Epithelial cell of proximal tubule (primary cell): ENCODE data around the gene HMOX1. TPM values are rescaled to one million over a fixed set of nuclear protein-coding genes. Genes with fewer than 3 reads are reported as not detected.
"Not testable (repeated sequence)": the region's sequence is repeated elsewhere in the genome, so short reads cannot be mapped to it uniquely, and the experiment has no call there.

Experiments used
- DNase-seq: peaks from one replicate; pipeline ENCODE4 v3.0.0-alpha.2; 2011; ENCODE audit warnings: low read depth
- H3K4me3 ChIP-seq: 2 replicates; pipeline ENCODE4 v1.5.1; 2011; ENCODE audit warnings: low read depth, mild to moderate bottlenecking, low read length
- total RNA-seq: library from RNA; depleted of rRNA; stranded (reverse); fragments of >200 nt; gene quantifications from 2 replicates; pipeline ENCODE4 v1.2.3, GENCODE V29; 2015
- TF ChIP-seq, protein P1 (sequence below): conservative IDR thresholded peaks from 2 replicates; pipeline ENCODE4 v1.5.1; 2012; ENCODE audit warnings: low read depth, mild to moderate bottlenecking, low read length

The HMOX1 gene
- total RNA-seq, 1 donor from 2014 or later: 21.8 TPM

DNA sequence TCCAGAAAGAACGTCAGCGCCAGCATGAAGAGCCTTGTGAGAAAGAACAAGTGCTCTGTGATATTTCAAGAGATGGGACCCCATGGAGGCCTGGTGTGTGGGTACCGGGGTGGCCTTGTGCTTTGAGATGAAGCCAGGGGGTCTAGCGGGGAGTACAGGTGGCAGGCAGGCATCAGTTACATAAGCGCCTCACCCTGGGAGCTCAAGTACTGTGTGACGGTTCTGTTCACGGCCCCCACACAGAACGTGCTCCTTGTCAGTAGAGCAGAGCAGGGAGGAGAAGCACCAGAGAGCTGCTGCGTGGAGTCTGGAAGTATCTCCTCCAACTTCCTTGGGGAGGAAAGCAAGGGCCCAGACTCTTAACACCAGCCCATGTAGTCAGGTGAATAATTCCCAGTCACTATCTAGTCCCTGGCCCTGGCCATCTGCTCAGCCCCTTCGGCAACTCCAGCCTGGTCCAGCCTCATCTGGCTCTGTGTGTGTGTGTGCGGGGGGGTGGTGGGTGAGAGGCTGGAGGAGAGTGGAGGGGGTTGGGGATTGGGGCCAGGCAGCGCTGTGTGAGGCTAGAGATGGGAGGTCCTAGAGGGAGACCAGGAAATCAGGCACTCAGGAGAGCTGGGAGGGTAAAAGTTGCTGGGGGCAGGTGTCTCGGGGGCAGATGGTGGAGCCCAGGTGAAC lies 51.5 kb downstream of the HMOX1 start:
- TF ChIP-seq, protein P1, sequence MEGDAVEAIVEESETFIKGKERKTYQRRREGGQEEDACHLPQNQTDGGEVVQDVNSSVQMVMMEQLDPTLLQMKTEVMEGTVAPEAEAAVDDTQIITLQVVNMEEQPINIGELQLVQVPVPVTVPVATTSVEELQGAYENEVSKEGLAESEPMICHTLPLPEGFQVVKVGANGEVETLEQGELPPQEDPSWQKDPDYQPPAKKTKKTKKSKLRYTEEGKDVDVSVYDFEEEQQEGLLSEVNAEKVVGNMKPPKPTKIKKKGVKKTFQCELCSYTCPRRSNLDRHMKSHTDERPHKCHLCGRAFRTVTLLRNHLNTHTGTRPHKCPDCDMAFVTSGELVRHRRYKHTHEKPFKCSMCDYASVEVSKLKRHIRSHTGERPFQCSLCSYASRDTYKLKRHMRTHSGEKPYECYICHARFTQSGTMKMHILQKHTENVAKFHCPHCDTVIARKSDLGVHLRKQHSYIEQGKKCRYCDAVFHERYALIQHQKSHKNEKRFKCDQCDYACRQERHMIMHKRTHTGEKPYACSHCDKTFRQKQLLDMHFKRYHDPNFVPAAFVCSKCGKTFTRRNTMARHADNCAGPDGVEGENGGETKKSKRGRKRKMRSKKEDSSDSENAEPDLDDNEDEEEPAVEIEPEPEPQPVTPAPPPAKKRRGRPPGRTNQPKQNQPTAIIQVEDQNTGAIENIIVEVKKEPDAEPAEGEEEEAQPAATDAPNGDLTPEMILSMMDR: no peak
- DNase-seq: no peak
- H3K4me3 ChIP-seq: no peak overlapping the region

DNA sequence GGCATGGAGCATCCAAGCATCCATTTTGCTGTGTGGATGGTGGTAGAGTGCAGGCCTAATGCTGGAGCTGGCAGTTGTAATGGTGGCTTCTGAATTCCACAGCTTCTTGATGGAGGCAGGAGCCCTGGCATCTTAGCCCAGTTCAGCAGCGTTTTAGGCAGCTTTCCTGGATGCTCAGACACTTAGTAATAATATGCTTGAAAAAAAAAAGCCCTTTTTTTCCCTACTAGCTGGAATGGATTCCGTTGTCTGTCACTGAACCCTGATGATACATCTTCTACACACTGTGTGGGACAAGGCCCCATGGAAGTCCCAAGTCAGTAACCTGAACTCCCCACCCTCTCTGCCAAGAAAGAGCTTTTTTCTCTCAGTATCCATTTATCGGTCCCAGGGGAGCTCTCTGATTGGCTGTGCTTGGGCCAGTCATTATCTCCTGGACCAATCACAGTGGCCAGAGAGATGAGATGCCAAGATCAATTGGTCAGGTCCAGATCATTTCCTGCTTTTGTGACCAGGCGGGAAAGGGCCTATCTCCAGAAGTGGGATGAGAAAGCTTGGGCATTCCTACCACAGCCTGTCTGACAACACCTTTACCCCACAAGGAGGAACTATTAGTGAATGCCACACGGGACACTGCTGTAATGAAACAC lies 53.3 kb downstream of the HMOX1 start:
- H3K4me3 ChIP-seq: no peak overlapping the region
- DNase-seq: no peak
- TF ChIP-seq, protein P1: no peak

DNA sequence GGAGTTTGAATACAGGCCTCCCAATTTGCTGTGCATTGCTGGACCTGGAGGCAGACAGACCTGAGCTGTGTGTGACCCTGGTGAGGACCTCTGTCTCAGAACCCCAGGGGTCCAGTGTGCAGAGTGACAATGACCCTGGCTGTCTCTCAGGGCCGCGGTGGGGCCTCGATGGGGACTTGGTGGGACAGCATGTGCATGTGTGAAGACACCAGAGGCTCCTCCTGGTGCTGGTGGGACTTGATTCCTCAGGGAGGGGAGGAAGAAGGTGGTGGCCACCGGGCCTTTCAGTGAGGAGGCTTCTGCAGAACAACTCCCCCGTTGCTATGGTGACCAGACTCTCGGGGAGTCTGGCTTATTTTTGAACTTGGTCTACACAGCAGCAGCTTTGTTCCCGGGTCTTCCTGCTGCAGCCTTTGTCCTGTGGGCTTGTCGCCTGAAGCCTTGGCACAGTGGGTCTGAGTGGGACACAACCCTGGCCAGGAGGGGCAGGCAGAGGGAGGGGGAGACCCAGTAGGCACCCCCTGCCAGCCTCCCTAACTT lies 54.4 kb downstream of the HMOX1 start:
- DNase-seq: no peak
- TF ChIP-seq, protein P1: no peak
- no peak overlapping the region for H3K4me3 ChIP-seq

DNA sequence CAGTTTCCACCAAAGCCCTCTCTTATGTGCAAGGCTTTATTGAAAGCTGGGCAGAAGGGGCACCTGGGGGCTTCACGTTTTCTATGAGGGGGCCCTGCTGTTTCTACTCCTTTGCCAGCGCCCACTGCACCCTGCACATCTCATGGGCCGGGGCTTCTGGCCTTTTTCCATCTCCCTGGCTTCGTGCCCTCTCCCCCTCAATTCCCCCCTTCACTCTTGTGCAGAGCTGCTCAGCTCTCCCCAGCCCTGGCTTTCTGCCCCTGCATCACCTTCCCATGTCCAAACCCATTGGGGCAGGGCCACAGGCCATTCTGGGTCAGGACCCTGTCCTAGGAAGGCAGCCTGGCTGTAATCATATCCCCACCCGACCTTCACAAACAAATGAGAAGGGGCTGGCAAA lies 55.5 kb downstream of the HMOX1 start:
- H3K4me3 ChIP-seq: no peak overlapping the region
- TF ChIP-seq, protein P1: no peak
- no peak for DNase-seq

DNA sequence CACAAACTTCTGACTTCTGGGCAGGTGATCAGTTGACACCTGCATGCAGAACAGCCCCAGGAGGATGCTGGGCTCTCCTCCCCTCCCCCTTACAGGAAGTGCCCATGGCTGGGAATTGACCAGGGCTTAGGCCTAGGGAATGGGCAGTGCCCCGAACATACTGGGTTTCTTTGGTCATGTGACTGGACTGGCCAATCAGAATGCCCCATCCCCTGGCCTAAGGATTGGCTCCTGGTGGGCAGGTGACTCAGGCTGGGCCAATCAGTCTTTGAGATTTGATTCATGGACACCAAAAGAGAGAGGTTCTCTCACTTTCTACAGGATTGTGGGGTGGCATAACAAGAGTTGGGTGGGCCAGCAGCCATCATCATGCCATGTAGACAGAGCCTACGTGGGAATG lies 56.2 kb downstream of the HMOX1 start:
- no peak overlapping the region for H3K4me3 ChIP-seq
- no peak for DNase-seq
- TF ChIP-seq, protein P1: no peak

DNA sequence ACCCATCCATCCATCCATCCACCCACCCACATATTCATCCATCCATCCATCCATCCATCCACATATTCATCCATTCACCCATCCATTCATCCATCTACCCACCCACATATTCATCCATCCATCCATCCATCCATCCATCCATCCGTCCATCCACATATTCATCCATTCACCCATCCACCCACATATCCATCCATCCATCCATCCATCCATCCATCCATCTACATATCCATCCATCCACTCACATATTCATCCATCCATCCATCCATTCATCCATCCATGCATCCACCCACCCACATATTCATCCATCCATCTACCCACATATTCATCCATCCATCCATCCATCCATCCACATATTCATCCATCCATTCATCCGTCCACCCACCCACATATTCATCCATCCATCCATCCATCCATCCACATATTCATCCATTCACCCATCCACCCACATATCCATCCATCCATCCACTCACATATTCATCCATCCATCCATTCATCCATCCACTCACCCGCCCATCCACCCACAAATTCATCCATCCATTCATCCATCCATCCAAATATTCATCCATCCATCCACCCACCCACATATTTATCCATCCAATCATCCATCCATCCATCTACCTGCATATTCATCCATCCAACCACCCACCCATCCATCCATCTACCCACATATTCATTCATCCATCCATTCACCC lies 57.9 kb downstream of the HMOX1 start:
- not testable (repeated sequence) for DNase-seq, H3K4me3 ChIP-seq

DNA sequence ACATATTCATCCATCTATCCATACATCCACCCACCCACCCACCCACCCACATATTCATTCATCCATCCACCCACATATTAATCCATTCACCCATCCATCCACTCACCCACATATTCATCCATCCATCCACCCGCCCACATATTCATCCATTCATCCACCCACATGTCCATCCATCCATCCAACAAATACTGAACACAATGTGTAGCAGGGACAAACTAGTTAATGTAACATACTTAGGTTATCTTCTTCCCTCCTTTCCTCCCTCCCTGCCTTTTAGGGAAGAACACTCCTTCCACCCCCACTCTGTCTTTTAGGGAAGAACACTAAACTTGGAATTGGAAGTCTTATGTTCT lies 58.4 kb downstream of the HMOX1 start:
- DNase-seq: no peak
- TF ChIP-seq, protein P1: no peak
- no peak overlapping the region for H3K4me3 ChIP-seq
